ENCODE results near the gene STX18.

The STX18 gene

DNA sequence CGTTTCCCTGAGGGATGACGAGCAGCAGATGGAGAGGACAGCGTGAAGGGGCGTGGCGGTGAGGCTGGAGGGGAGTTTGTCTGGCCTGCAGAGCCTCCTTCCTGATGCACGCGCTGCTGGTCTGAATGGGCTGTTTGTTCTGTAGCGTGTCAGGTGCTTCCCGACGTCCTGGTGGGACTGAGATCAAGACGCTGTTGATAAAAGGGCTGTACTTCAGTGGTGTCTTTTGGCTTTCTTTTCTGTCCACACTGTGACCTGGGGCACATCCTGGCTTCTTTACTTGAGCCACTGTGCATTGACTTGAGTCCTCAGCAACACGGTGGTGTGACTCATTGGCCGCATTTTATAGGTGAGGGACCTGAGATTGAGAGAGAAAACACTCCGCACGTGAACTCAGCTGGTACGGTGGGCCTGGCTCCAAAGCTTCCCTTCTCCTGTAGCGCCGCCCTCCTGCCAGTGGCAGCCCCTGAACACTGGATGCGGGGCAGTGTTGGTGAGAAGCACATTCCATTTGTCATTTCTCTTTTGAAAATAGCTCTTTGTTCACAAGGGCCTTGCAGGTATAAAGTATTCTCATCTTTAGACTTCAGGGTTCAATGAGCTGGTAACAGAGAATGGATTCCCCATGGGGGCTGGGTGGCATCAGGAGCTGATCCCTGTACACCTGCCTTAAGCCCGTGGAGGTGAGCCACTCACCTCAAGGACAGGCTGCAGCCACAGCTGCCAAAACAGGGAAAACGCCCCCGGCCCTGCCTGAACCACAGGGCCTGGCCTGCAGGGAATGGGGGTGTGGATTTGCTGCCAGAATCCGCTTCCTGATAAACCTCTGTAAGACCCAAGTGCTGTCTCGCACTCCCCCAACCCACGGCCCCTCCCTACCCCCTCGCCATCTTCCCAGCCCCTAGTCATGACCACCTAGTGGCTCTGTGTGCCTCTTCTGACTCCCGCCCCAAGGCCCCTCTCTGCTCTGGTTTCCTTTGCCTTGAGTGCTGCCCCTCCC, 125.7 kb downstream of the STX18 start:
- no peak for DNase-seq

DNA sequence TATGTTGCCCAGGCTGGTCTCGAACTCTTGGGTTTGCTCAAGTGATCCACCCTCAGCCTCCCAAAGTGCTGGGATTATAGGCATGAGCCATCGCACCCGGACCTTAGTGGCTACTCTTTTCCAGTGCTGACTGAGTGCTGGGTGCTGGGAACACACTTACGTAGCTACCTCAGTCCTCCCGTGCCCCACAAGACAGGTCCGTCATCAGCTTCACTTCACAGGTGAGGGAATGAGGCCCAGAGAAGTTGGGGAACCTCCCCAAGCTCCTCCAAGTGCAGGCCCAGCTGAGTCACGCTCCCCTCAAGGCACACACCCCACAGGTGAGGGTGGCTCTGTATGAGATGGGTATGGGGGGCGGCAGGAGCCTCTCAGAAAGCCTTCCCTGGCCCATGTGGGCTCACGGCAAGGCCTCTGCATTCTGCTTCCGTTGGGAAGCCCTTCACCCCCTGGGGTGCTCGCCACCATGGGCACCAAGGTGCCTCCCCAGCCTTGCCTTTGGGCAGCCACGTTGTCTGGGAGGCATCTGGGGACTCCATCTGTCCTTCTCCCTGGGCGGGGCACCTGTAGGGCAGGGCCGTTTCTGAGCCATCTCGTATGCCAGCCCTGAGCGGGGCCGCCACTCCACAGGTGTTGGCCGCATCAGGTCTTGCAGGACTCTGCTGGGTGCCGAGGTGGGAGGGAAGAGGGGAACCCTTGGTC, 126.6 kb downstream of the STX18 start:
- no peak for DNase-seq

DNA sequence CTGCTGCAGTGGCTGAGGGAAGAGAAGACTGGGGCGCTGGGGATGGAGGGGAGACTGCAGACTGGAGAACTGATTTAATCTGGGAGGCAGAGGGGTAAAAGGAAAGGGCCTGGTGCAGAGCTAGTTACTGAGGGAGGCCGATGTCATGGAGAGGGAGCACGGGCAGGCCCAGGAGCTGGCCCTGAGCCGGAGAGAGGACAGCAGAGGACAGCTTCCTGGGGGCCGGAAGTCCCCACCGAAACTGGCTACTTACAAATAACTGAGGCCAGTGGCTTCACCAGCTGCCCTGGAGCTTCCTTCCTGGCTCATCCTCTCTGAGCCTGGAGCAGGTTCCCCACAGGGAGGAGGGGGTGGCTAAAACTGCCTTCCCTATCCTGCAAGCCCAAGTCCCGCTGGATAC, 128.0 kb downstream of the STX18 start:
- DNase-seq = no peak

DNA sequence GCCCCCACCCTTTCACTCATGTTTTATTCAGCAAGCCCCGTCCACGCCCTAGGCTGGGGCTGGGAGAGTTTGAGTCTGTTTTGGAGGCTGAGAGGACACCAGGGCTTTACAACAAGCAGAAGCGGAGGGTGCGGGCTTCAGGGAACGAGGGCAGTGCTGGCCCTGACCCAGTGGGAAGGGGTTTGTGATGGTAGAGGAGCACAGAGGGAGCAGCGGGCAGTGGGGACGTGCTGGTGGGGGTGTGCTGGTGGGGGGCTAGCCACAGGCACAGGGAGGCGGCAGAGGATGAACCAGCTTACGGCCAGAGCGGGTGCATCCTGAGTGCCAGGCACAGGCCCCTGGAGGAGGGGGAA, 128.5 kb downstream of the STX18 start:
- DNase-seq = no peak

DNA sequence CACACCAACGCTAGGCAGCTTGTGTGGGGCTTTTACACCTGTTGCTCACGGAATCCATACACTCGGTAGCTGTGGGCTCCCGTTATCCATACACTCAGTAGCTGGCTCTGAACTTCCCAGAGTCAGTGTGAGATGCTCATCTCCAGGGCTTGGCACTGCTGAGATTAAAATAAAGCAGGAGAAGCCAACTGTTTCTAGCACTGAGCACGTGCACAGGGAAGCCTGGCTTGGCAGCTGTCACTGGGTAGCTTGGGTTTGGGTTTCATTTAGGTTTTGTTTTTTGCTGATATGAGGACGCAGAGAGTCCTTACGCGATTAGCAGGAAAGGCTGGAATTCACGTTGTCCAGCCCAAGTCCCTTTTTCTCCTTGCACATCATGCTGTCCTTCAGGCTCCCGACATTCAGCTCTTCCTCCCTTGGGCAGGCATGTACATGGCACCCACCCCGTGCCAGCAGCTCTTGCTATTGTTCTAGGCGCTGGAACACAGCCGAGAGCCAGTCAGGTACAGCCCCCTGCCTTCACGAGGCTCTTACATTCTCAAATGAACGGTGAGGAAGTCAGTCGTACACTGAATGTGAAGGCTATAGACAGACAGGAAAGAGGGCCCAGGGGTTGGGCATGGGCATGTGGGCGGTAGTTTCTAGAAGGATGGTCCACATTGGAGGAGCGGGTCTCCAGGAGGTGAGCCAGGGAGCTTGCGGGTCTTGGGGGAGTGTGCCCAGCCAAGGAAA, 129.0 kb downstream of the STX18 start:
- DNase-seq = no peak

DNA sequence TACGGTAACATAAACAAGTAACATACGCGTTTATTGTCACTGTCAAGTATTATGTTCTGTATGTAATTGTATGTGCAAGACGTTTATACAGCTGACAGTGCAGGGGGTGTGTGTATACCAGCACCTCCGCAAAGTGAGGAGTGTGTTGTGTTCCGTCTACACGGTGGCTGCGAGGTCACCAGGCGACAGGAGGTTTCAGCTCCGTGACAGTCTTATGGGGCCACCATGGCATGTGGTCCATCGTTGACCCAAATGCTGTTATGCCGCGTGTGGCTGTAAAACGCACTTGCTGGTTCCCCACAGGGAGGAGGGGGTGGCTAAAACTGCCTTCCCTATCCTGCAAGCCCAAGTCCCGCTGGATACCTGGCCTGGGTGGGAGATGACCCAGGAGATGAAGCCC, 129.9 kb downstream of the STX18 start:
- no peak for DNase-seq

DNA sequence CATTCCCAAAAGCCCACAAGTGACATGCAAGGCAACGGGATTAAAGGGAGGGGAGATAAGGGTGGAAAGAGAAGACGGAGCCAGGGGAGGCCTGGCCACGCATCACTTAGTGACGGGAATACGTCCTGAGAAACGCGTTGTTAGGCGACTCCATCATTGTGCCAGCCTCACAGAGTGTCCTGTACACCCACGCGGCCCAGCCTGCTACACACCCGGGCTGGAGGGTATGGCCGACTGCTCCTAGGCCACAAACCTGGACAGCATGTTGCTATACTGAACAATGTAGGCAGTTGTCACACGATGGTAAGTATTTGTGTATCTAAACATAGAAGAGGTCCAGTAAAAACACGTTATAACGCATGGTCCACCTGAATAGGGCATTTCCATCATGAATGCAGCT, 131.6 kb downstream of the STX18 start:
- no peak for DNase-seq

DNA sequence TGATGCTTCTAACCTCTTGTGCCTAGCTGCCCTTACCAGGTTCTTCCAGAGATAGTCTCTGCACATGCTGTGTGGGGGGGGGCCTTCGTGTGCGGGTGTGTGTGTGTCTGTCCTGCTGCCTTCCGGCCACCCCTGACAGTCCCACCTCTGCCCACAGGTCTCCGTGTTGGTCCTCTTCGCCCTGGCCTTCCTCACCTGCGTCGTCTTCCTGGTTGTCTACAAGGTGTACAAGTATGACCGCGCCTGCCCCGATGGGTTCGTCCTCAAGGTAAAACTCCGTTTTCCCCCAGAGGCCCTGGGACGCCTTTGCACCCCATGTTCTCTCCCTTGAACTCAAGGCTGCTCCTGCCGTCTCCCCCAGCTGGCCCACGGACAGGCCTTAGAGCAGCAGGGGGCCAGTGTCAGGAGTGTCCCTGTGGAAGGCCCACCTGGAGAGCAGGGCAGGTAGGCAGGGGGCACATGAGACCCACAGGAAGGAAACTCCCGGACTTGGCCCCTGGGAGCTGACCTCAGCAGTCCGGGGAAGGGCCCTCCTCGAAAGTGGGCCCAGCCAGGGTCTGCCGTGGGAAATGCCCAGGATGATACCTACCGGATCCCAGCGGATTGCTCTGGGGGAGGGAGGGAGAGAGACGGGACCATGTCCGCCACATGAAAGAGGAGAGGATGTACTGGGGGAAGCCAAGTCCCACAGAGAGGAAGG, 132.3 kb downstream of the STX18 start:
- DNase-seq = no peak

DNA sequence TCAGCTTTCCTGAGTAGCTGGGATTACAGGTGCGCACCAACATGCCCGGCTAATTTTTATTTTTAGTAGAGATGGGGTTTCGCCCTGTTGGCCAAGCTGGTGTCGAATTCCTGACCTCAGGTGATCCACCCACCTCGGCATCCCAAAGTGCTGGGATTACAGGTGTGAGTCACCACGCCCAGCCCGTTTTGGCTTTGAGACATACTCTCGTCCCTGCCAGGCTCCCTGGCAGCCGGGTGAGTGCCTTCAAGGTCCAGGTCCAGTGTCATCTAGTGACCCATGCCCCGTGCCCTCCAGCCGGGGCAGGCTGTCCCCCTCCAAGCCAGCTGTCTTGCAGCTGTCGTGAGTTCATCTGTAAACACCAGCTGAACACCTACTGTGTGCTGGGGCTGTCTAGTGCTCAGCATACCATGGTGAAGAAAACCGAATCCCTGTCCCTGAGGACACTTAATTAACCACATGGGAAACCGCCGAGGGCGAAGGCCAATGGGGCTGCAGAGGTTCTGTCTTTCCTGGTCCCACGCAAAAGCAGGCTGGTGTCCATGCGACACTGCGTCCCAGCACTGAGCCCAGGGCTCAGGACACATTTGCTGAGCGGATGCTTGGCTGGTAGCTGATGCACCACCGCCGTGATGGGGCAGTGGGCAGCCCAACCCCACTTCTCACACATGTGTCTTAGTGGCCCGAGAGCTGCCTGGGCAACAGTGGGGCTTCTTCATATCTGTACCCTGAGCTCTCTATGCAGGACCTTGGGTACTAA, 133.1 kb downstream of the STX18 start:
- DNase-seq = no peak

DNA sequence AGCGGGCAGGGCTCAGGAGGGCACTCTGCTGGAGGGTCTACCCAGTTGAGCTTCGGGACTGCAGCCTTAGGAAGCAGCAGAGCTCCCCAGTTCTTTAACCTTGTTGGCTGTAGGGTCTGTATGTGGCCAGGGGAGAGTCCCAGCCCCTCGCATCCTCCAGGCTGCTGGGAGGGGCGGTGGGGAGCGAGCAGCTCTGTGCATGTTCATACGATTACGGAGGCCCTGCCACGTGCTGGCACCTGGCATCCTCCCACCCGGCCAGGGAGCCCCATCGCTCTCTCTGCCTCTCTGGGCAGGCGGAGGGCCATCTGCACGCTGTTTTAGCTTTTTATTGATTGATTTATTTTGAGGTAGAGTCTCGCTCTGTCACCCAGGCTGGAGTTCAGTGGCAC, 133.7 kb downstream of the STX18 start:
- DNase-seq = no peak

DNA sequence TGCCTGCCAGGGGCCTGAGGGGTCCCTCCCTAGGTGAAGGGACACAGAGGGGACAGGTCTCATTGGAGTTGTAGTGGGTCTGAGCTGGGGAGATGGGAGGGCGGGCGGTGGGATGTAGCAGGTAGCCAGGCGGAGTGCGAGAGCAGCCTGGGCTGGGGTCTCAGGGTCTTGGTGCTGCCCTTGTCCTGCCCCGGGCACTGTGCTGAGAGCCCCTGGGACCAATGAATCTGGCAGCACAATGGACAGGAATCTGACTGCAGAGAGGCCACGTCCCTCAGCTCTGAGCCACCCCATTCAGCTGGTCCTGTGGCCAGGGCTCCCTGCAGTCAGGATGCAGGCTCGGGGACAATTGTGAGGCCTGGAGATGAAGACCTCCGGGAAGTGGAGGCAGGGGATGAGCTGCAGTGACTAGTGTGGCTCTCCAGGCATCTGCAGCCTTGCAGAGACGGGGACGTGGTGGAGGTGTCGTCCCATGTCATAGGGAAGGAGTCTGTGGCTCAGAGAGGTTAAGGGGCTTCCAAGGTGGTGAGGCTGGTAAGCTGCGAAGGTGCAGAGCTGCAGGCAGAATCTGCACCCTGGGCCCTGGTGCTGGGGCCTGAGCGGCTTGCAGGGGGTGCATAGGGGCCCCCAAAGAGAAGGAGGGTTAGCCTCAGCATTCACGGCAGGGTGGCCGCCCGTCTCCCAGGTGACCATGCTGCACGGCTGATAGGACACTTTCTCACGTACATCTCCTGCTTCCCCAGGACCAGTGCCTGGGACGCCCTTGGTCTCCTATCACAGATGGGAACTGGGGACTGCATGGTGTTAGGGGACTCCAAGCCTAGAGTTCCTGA, 134.3 kb downstream of the STX18 start:
- DNase-seq = no peak

DNA sequence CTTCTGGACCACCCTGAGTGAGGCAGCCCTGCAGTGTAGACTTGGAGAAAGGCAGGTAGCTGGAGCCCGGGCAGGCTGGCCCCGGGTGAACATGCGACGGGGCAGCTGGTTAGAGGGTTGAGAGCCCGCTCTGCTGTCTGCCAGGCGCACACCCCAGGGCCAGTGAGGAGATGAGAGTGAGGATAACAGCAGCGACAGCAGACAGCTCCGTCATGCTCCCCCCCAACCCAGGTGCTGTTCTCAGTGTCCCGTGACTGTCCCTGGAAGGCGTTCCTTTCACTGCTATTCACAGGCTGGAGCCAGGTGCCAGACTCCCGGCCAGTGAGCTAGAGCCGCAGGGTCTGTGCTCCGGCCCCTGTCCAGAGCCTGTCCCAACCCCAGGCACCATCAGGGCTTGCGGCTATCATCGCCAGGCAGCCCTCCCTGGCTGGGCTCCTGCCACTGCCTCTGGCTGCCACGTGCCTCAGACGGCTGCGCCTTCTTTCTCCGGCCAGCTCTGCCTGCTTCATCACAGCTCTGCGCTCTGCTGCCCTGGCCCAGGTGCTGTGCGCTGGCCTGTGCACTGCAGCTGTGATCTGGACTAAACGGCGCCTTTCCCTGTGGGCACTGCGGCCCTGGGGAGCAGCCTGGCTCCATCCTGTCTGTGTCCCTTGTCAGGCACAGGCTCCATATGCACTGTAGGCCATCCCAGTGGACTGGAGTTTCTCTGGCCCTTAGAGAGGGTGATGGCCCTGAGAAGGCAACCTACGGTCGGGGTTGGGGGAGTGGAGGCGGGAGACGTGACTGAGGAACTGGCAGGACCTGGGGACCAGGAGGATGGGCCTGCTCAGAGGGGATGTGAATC, 135.2 kb downstream of the STX18 start:
- no peak for DNase-seq

DNA sequence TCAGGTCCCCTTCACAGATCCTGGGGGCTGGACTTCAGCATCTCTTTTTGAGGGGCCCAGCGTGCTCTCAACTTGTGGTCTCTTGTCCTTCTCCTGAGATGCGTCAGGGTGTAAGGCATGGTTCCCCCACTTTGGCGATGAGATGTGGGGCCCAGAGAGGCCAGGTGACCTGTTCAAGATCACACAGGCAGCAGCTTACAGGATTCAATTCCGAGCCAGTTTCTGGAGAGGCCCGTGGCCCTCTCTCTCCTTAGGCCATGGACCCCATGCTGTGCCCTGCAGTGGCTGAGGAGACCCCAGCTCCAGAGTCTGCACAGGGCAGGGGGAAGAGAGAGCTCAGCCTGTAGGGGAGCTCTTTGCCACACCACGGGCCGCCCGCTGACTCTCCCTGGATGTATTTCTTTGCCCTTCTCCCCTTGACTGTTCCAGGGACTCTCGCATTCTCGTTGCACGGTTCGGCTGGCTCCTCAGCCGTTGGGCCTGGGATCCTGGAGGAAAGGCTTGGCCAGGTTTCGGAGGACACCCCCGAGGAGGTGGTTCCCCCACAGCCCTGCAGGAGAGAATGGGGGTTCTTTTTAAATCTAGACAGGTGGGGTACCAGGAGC, 136.4 kb downstream of the STX18 start:
- DNase-seq = no peak

DNA sequence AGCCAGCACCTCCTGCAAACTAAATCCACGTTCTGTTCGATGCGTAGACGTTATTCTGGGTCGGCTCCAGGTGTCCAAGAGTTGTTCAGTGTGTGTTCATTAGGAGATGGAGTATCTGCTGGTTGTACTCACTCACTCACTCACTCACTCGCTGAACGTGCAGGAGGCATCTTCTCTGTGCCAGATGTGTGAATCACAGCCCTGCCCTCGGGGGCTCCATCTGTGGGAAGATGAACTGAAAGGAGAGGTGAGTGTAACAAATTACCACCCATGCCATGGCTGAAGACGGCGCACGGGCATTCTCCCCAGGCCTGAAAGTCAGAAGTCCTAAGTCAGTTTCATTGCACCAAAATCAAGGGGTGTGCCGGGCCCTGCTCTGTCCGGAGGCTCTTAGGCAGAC, 138.9 kb downstream of the STX18 start:
- no peak for DNase-seq

DNA sequence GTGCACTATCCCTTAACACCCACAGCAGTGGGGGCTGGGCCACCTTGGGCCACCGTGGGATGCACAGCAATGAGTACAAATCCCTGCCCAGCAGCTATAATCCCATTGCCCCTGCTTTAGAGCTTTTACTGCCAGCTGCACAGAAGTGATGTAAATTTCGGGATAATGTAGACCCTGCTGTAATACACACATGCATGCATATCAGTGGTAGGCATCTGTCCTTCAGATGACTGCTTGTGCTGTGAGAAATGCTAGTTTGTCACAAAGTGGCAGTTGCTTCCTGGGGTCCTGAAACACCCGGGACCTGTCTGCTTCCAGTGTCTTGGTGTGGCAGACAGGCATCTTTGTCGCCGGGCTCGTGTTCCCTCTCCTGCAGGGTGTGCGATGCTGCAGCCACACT, 140.8 kb downstream of the STX18 start:
- DNase-seq = no peak

DNA sequence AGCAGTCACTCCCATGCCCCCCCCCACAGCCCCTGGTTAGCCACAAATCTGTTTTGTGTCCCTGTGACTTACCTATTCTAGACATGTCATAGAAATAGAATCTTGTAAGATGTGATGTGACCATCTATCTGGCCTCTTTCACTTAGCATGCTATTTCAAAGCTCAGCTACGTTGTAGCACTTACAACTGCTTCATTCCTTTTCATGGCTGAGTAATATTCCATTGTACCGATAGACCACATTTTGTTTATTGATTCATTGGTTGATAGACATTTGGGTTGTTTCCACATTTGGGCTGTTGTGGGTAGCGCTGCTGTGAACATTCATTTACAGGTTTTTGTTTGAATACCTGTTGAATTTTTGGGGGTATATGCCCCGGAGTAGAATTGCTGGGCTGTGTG, 143.4 kb downstream of the STX18 start:
- no peak for DNase-seq

DNA sequence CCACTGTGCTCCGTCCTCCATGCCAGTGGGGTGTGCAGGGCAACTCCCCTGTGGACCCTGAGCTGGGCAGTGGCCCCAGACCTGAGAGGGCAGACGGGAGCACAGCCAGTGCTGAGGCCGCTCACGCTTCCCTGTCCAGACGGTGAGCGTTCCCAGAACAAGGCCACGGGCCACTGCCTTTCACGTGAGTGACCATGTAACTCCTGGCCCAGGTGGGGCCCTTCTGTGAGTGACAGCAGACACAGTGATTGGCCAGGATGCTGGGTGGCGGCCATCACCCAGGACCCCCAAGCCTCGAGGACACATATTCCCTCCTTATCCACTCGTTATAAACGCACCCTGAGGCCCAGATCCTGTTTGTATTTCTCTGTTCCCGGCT, 144.4 kb downstream of the STX18 start:
- no peak for DNase-seq

DNA sequence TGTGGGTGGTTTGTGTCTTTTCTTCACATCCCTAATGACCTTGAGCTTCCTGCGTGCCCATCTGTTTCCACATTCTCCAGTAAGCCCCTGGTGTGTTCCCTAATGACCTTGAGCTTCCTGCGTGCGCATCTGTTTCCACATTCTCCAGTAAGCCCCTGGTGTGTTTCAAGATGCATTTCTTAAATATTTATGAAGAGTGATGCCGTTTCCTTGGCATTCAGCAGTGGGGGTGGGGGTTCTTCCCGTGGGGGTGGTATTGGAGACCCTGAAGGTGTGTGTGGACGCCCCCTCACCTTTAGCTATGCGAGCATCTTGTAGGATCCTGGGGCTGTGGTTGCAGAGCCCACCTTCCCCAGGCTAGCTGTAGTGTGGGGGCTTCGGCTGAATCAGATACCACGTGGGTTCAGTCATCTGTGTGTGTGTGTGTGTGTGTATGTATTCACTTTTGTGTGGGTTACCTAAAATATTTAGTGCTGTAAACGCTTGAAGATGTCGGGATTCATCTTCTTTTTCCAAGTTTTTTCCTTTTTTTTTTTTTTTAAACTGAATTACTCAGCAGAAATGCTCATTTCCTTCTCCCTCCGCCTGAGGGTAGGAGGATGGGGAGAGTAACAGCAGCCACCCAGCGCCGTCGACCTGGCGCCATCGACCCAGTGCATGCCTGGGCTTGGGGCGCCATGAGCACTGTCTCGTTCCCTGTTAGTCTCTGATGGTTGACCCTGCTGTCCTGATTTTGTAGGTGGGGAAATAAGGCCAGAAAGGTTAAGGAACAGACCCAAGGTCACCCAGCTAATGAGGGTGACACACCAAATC, 145.0 kb downstream of the STX18 start:
- no peak for DNase-seq
